Right lobe of liver (tissue), 4 donors: ENCODE measurements around the gene SUCLG2.

Experiments
- POLR2A ChIP-seq: fragments of 450-650 bp; IDR thresholded peaks from one replicate; pipeline ENCODE4 v1.6.1; 2017; ENCODE audit warnings: antibody characterized with exemption, mild to moderate bottlenecking
- TF ChIP-seq, protein P1 (sequence below), 4 donors: fragments of 200-600 bp in 3 of 4; fragments of 450-650 bp in 1 of 4; IDR thresholded peaks; one replicate each; pipeline versions ENCODE4 v1.5.1 to v1.8.0; 2016 to 2022; ENCODE audit warnings: antibody characterized with exemption in 4 of 4, mild to moderate bottlenecking in 2 of 4
- donor health status: DM: no; HTN: no; CAD: no.
- donor health status: DM: no; HTN: no; CAD: no.
- donor health status: DM: no; HTN: yes; CAD: no.

DNA sequence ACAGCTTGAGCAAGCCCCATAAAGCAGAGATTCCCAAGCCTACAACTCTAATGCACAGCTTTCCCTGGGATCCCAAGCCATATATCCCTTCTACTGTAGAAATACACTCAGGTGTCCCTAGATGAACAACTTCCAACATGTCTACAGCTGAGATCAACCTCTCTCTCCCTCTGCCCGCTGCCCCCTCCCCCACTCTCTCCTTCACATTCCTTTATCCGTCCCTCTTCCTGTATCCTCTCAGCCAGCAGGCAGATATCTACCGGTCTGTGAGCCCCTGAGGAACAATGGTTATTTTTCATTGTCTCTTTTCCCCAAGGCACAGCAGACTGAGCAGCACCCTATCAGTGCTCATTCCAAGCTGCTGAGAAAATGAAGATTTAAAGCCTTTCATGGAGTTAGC lies 138.6 kb downstream of the SUCLG2 start:
- TF ChIP-seq, protein P1, sequence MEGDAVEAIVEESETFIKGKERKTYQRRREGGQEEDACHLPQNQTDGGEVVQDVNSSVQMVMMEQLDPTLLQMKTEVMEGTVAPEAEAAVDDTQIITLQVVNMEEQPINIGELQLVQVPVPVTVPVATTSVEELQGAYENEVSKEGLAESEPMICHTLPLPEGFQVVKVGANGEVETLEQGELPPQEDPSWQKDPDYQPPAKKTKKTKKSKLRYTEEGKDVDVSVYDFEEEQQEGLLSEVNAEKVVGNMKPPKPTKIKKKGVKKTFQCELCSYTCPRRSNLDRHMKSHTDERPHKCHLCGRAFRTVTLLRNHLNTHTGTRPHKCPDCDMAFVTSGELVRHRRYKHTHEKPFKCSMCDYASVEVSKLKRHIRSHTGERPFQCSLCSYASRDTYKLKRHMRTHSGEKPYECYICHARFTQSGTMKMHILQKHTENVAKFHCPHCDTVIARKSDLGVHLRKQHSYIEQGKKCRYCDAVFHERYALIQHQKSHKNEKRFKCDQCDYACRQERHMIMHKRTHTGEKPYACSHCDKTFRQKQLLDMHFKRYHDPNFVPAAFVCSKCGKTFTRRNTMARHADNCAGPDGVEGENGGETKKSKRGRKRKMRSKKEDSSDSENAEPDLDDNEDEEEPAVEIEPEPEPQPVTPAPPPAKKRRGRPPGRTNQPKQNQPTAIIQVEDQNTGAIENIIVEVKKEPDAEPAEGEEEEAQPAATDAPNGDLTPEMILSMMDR (IDR thresholded peaks at IDR 0.05): no peak
- no peak for TF ChIP-seq POLR2A
